Activated T-cell treated with anti-CD3 and anti-CD28 coated beads, Interleukin-2, amount 50 U/mL, for 48 hours (primary cell): ENCODE results near the gene CACNA1B.
A peak's percentile ranks its signal among the peaks of the same experiment; 100 is the strongest.

Experiments used
- DNase-seq, 2 experiments: peaks; one replicate each; pipeline ENCODE4 v3.0.0-alpha.2; 2020

Gene CACNA1B

DNA sequence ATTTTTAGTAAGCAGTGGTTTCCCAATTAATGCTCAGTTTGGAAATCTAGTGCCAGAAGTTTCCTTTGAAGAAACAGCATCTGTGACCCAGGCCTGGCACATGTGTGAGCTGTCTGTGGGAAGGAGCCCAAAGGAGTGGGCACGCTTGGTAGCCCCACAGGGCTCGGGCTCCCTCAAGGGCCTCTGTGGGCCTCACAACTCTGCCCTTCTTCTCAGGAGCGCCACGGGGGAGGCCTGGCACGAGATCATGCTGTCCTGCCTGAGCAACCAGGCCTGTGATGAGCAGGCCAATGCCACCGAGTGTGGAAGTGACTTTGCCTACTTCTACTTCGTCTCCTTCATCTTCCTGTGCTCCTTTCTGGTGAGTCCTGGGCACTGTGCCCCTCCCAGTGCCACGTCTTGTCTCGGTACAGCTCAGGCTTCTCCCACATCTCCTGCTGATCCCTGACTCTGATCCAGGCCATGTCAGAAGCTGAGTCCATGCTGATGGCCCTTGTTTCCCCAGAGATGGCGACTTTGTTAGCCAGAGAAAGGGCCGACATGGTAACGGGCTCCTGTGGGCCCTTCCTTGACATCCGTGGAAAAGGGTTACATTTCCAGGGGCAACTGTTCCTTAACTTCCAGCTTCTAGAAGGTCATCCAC, 200.4 kb downstream of the CACNA1B start:
- DNase-seq, result no peak

DNA sequence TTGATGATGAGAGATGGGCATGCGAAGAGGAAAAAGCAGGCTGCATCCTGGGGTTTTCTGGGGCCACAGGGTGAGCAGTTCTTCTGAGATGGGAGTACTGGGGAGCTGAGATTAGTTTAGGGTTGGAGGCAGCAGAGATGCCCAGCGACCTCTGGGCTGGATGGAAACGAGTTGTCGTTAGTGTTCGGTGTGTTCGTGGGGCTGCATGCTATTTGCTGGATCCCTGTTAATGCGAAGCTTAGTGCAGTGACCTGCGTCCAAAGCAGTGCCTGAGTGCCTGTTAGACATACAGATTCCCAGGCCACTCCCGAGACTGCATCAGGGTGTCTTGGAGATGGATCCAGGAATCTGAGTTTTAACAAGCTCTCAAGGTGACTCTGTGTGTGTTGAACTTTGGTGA, 201.3 kb downstream of the CACNA1B start:
- DNase-seq, result no peak

DNA sequence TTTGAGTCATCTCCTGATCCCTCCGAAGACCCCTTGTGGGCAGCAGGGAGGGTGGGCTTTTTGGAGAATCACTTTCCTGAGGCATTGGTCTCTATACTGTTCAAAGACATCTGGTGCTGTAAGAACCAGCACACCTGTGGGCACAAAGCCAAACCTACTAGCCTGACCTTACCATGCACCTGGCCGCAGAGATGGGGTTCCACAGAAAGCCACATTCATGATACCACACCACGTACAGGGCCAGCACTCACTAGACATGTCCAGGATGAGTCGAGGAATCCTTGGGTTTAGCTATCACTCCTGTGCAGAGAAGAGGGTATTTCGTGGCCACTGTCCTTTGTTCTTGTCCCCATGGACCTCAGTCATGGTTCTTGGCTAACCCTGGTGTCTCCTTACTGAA, 203.4 kb downstream of the CACNA1B start:
- peak in 1 of 2 experiments; percentile 5 for DNase-seq

DNA sequence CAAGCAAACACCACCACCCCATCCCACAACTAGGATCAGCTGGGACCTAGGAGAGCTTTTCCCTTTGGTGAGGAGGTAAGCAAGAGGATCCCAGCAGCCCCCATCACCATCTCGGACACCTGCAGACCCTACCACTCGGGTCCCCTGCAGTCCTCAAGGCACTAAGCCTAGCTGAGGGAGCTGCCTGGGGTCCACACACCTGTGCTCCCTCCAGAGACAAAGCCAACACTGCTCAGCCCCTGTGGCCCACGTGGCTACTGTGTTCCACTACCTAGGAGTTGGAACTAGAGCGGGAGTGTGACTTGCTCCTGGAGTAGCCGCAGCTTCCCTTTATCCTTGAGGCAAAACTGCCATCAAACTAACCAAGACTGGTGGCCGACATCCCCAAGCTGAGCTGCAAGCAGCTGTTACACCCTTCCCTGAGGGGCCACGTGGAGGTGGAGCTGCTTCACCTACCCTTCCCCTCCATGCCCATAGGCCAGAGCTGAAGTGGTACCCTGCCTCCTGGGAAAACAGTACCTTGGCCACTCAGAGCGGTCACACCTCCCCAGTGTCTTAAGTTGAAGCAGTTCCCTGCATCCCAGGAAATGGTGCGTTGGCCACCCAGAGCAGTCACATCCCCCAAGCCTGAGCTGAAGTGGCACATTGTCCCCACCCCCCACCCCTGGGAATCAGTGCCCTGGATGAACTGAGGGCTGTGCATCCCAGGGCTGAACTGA, 205.5 kb downstream of the CACNA1B start:
- no peak for DNase-seq

DNA sequence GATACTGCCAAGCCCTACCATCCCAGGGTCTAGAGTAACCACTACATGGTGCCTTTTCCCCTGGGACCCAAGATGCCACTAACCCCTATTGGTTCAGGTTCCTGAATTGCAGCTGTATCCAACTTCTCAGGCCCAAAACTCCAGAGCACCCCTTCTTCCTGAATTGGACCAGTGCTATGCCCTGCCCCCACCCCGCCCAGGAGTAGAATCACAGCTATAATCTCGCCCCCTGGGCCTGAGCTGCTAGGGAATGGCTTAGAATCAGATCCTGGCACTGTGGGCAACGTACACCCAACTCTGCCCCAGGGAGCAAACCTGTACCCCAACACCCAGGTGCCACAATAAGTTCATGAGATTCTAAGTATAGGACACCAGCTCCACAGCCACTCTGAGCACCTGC, 206.3 kb downstream of the CACNA1B start:
- no peak for DNase-seq

DNA sequence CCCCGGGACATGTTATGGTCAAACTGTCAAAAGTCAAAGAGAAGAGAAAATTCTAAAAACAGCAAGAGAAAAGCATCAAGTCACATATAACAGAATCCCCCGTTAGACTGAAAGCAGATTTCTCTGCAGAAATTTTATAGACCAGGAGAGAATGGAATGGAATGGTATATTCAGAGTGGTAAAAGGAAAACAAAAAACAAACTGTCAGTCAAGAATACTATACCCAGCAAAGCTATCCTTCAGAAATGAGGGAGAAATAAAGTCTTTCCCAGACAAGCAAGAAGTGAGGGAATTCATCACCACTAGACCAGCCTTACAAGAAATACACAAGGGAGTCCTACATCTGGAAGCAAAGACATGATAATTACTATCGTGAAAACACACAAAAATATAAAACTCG, 208.0 kb downstream of the CACNA1B start:
- no peak for DNase-seq

DNA sequence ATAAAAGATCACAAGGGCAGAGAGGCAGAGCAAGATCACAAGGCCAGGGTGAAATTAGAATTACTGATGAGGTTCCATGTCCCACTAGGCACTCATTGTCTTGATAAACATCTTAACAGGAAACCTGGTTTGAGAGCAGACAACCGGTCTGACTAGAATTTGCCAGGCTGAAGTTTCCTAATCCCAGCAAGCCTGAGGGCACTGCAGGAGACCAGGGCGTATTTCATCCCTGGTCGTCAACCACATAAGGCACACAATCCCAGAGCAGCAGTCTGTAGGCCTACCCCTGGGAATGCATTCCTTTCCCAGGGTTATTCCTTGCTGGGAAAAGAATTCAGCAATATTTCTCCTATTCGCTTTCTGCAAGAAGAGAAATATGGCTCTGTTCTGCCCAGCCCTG, 214.5 kb downstream of the CACNA1B start:
- DNase-seq, result peak in 1 of 2 experiments; percentile 1

DNA sequence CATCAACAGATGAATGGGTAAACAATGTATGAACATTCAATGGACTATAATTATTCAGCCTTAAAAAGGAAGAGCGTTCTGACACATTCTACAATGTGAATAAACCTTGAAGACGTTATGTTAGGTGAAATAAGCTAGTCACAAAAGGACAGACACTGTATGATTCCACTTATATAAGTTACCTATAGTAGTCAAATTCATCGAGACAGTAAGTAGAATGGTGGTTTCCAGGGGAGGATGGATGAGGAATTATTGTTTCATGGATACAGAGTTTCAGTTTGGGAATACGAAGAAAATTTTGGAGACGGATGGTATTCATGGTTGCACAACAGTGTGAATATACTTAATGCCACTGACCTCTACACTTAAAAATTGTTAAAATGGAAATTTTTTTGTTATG, 216.4 kb downstream of the CACNA1B start:
- DNase-seq, result no peak

DNA sequence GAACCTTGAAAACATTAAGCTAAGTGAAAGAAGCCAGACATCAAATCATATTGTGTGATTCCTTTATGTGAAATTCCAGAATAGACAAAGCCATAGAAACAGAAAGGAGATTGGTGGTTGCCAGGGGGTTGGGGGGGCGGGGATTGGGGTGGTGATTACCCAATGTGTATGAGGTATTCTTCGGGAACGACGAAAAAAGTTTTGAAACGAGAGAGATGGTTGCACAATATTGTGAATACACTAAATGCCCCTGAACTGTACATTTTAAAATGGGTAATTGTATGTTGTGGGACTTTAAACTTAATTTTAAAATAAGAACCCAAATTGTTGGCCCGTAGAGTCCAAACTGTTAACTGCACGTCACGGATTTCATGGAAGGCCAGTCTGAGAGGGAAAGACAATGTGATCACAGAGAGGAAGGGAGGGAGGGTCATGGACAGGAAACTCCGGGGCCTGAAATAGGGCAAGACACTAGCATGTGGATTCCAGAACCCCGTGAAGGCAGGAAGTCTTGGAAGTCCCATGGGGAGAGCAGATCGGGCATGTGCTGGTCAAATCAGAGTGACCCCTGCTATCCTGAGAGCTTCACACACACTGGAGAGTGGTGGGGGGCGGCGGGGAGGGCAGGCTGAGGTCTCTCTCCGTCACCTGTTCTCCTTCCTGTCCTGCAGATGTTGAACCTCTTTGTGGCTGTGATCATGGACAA, 218.4 kb downstream of the CACNA1B start:
- peak in 1 of 2 experiments; percentile 4 for DNase-seq

DNA sequence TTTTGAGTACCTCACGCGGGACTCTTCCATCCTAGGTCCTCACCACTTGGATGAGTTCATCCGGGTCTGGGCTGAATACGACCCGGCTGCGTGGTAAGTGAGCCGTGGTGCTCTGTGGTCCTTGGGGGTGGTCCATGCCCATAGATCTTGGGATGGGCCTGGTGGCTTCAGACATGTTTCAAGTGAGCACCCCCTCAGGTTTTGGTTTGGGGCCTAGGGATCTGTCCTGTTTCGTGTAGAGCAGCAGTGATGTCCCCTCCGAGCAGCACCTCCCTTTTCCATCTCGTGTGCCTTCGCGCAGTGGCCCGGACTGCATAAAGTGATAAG, 218.9 kb downstream of the CACNA1B start:
- no peak for DNase-seq

DNA sequence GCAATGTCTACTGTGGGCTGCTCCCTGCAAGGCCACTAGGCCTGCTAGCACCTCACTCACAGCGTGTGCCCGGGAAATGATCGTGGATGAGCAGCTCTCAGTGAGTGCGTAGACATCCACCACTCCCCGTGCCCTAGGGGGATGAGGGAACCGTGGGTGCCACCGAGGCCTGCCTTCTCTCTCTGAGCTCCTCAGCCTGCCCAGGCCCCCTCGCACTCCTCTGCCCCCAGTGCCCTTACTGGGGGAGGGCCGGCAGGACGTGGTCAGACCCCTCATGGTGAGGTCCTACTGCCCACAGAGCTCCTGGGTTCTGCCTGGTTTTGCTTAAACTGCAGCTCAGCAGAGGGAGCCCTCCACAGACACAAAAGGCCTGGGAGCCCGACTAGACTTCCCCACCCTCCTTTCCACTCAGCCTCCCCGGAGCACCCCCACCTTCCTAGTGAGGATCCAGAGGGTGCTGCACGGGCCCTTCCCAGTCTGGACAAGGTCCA, 220.0 kb downstream of the CACNA1B start:
- DNase-seq, result peak in 1 of 2 experiments; percentile 4

DNA sequence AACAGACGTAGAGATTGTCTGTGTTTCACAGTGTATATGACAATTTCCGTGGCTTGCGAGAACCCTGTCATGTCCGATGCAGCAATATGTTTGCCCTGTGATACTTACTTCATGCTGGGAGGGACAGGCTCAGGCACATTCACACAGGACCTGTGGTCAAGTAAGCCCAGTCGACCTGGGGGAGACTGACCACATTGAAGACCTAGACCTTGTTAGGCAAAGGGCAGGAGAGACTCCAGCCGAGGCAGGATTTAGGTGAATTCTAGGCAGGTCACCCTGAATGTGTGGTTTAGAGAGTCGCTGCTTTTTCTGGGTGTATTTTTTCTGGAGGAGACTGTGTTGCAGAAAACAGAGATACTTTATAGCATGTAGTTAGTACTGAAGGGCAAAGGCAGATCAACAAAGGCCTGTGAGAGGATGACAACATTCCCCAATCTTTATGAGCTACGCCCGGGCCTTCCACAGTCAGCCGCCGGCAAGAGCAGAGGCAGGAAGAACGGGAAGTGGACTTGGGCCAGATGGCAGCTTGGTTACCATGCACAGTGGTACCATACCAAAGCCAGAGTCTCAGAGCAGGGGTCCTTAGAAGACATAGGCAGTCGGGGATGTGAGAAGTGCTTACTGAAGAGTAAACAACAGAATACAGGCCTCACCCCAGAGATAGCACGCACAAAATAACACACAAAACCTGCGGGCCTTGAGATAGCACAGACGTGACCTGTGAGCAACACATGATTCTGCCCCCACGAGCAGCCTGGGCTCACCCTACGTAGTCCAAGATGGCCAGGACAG, 220.7 kb downstream of the CACNA1B start:
- DNase-seq, result peak in 1 of 2 experiments; percentile 2

DNA sequence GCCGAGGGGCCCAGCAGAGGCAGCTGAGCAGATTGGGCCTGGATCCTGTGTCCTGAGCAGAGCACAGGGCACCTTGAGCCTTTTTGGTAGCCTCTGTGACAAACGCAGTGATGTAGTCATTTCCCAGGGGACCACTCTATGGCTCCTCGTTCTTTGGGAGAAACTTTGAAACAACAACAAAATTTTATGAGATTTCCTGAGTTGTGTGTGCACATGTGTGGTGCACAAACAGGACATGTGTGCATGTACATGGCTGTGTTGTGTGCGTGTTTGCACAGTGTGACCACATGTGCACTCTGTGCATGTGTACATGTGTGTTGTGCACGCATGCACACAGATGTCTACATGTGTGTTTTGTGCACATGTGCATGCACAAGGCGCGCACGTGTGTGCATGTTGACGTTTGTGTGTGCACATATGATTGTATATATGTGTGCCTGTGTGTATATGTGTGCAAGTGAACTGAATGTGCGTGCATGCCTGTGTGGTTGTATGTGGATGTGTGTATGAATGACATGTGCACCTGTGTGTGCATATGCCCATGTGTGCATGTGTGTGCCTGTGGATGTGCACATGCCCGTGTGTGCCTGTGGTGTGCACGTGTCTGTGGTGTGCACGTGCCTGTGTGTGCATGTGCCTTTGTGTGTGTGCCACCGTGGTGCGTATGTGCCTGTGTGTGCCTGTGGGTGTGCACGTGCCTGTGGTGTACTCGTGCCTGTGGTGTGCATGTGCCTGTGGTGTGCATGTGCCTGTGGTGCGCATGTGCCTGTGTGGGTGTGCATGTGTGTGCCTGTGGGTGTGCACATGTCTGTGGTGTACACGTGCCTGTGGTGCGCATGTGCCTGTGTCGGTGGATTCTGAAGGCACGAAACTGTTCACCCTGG, 221.6 kb downstream of the CACNA1B start:
- peak in 1 of 2 experiments; percentile 10 for DNase-seq

DNA sequence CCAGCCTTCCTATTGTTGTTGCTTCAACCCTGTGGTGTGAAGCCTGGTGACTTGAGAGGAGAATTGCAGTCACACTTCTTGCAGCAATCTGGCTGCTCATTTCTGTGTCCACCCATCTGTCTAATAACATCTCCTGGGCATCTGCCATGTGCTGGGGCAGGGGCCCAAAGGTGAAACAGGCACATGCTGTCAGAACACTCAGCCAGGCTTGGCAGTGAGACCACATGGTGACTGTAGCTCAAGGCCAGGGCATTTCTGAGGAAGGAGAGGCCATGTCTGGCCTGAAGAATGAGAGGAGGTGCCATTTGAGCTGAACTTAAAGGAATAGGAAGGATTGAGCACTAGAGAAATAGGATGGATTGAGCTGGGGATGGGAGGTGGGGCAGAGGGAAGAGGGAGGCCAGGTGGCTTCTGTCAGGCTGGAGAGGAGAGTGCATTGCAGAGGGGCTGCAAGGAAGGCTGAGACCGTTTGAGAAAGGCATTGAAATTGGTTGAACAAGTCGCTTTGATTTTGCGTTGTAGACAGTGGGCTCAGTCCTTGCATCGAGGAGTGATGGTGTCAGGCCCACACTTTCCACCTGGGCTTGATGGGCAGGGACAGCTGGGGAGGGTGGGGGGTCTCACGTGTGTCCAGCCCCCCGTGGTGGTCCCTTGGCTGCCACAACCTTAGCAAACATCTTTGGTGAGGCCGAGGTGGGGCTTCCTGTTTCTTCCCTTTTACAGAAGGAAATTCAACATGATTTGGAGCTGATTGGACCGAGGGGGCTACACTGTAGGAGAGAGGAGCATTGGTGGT, 222.4 kb downstream of the CACNA1B start:
- no peak for DNase-seq

DNA sequence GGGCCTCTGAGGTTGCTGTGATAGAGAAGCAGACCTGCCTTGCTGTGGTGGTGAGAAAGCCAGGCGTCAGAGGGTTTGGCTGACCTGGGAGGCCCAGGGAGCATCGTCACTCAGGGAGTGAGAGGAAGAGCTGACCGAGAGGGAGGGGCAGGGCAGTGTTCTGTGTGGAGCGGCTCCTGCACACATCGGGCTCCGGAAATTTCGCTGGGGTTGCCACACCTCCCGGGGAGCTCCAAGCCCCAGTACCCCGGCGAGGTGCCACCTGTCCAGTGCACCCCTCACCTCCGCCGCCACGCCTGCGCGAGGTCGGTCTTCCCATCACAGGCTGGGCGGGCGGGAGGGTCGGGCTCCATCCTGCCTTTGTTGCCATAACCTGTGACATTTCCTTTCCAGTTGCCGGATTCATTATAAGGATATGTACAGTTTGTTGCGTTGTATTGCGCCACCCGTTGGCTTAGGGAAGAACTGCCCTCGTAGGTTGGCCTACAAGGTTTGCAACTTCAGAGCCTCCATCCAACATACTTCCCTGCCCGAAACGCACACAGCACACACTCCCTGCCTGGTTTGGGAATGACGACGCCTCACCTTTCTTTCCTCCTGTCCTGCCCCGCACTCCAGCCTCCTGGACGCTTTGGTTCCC, 223.2 kb downstream of the CACNA1B start:
- peak in 1 of 2 experiments; percentile 17 for DNase-seq

DNA sequence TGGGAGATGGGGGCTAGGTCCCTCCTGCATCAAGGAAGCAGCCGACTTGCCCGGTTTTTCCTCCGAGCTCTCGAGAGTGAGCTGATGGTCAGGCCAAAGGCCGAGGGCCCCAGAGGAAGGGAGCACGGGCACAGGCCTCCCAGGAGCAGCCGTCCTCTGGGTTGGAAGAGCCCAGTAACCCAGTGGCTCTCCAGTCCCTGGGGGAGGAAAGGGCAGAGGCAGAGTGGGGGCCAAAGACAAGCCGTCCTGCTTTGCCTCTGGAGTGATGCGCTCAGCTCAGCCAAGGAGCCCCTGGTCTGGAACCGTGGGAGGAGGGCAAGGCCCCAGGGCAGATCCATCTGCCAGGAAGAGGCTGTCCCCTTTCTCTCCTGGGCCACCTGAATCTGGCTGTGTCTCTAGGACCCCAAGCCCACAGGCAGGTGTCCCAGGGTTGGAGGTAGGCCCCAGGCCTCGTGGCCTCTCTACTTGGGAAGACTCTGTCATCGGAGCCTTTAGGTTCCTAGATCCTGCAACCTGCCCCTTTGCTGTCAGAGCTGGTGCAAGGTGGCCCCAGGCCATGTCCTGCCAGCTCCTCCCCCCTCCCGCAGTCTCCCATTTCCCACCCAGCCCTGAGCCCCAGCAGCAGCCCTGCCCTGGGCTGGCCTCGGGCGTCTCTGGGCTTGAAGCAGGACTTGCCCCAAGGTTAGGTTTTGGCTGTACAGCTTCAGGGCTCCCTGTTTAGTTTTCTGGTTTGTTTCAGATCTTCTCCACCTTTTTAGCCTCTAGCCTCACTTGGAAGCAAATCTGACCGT, 224.1 kb downstream of the CACNA1B start:
- peak in 1 of 2 experiments; percentile 6 for DNase-seq

DNA sequence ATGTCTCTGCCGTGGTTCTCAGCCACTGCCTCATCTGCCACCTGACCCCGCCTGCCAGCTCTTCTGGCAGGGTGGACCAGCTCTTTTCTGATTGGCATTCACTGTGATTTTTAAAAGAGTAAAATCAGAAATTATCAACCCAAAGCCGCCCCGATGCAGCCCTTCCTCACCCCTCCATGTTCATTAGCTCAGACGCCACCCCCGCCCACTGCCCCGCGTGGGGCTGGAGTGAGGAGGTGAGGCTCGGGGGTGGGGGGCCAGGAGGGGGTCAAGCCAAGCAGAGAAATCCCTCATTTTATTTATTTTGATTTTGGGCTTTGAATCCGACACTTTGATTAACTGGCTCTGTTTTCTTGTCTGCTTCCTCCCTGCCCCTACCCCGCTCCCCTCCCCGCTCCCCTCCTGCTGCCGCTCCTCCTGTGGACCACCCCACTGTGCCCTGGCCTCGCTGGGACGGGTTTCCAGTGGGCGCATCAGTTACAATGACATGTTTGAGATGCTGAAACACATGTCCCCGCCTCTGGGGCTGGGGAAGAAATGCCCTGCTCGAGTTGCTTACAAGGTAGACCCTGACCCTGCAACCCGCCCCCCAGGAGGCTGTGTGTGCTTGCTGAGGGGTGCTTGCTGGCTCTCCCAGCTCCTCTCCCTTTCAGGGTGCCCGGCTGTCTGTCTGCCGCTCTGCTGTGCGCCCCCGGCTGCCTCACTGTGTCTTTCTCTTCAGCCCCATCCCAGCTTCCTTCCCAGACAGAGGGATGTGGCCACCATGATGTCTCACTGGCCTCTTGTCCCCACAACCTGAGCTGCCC, 224.9 kb downstream of the CACNA1B start:
- no peak for DNase-seq

DNA sequence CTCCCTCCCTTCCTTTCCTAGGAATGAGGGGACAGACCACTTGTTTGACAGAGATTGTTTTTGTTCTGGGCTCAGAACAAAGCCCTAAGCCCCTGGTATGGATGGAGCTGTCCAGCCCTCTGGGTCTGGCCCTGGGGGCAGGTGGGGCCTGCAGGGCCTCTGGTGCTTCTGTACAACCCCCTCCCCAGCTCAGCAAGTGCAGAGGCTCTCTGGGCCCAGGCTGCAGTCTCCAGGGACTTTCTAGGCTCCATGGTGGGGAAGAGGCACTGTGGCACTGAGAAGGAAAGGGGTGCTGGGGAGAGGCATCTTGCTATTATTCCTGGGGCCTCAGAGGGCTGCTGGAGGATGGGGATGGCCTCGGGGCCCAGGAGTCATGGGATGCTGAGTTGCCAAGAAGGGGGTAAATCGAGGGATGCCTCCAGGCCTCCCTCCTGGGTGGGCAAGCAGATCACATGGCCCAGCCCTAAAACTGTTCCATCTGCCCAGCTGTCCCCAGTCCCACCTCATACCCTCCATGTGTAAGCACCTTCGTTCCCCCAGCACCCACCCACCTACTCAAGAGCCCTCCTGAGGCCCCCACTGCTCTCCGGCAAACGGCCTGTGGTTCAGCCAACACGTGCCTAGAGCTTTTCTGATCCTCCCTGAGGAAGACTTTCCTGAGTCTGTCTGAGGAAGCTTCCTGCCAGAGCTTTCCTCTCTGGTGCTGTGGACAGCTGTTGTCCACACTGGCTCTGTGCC, 225.7 kb downstream of the CACNA1B start:
- peak in 1 of 2 experiments; percentile 5 for DNase-seq
